ENCODE measurements around the gene PREX1. TPM values are rescaled to one million over a fixed set of nuclear protein-coding genes. Genes with fewer than 3 reads are reported as not detected.

Gene PREX1
- total RNA-seq, 2 experiments from 2014 or later: 20.7 to 25.3 TPM

DNA sequence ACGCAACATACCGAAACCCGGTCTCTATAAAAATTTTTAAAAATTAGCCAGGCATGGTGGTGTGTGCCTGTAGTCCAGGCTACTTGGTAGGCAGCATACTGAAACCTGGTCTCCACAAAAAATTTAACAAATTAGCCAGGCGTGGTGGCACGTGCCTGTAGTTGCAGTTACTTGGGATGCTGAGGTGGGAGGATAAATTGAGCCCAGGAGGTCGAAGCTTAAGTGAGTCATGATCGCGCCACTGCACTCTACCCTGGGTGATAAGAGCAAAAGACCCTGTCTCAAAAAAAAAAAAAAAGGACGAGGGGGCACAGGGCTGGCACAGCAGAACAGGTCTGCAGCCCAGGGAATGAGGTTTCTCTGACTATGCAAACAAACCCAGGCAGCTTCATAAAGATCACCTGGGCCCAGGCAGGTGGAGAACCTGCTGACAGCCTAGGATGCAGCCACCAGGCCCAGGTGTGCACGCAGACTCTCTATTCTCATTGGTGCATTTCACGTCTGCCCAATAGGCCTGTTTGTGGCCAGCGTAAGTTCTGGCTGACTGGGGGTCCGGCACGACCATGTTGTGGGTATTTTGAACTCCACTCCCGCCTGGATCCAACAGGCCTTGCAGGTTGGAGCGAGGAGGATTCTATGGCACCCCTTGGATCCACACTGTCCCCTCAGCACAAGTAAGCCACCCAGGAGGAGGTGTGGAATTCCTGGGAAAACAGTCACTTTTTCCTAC is 204.5 kb downstream of the PREX1 start:
- CTCF ChIA-PET (ENCODE audit: unreplicated experiment): no interaction called here

DNA sequence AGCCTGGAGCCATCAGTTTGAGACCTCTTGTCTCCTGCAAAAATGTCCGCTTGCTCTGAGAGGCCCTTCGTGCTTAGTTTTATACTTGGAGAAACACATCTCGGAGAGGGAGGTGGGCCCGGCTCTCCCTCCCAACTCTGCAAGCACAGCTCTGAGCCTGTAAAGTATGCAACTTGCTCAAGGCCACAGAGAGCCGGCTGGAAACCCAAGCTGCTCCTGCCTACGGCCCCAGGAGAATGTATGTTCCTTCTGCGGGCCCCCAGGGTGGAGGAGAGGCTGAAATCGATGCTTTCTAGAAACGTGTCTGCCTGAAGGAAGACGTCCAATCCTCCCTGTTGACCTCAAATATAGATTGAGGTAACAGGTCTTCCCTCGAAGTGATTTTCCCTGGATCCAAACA is 205.4 kb downstream of the PREX1 start:
- ChIA-PET POLR2A (no interaction called here), CTCF (ENCODE audit: unreplicated experiment) (no interaction called here)
- Histone ChIP-seq H3K4me1 (ENCODE audit: insufficient read depth, low read length, poor library complexity, severe bottlenecking) (peaks cover 4% of the 10 kb centered on the region), H4K20me1 (ENCODE audit: insufficient read depth, low read length) (no peaks in the 10 kb centered on the region), H3K27ac (ENCODE audit: low read depth, low read length, poor library complexity, severe bottlenecking) (no peak overlapping the region), H3K4me2 (ENCODE audit: low read length) (no peak overlapping the region), H2AFZ (ENCODE audit: low read length) (no peak overlapping the region), H3K4me3 (ENCODE audit: low read depth, low read length, poor library complexity, severe bottlenecking) (no peak overlapping the region), H3K9me2 (ENCODE audit: insufficient read depth, low read length) (no peaks in the 10 kb centered on the region), H3K79me2 (ENCODE audit: insufficient read depth, low read depth, low read length) (no peaks in the 10 kb centered on the region), H3K36me3 (ENCODE audit: insufficient read depth, low read length) (no peaks in the 10 kb centered on the region), H3K9me3 (ENCODE audit: low read length) (no peaks in the 10 kb centered on the region)
- no peak for DNase-seq (ENCODE audit: low spot score)
- TF ChIP-seq, protein P1, sequence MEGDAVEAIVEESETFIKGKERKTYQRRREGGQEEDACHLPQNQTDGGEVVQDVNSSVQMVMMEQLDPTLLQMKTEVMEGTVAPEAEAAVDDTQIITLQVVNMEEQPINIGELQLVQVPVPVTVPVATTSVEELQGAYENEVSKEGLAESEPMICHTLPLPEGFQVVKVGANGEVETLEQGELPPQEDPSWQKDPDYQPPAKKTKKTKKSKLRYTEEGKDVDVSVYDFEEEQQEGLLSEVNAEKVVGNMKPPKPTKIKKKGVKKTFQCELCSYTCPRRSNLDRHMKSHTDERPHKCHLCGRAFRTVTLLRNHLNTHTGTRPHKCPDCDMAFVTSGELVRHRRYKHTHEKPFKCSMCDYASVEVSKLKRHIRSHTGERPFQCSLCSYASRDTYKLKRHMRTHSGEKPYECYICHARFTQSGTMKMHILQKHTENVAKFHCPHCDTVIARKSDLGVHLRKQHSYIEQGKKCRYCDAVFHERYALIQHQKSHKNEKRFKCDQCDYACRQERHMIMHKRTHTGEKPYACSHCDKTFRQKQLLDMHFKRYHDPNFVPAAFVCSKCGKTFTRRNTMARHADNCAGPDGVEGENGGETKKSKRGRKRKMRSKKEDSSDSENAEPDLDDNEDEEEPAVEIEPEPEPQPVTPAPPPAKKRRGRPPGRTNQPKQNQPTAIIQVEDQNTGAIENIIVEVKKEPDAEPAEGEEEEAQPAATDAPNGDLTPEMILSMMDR (conservative IDR thresholded peaks at IDR 0.05; ENCODE audit: low read length): no peak
- no peak for TF ChIP-seq EZH2phosphoT487 (IDR thresholded peaks at IDR 0.05; ENCODE audit: borderline replicate concordance, low read depth, low read length)
- no TSS peak for BruUV-seq (replicated peaks)
- intact Hi-C loops (cut with micrococcal nuclease; ENCODE audit: unreplicated experiment): loop anchor here (5.0 kb wide), 3 partner anchors 290 to 960 kb away; no protein-coding TSS in a partner anchor

More for the DNA sequence above, 204.5 kb downstream of the PREX1 start:
- no TSS peak for BruUV-seq (replicated peaks)
- H3K9me2 ChIP-seq (ENCODE audit: insufficient read depth, low read length): no peaks in the 10 kb centered on the region
- intact Hi-C loops (cut with micrococcal nuclease; ENCODE audit: unreplicated experiment): loop anchor here (5.0 kb wide), 3 partner anchors 291 to 961 kb away; no protein-coding TSS in a partner anchor
- H3K4me3 ChIP-seq (ENCODE audit: low read depth, low read length, poor library complexity, severe bottlenecking): no peak overlapping the region
- H3K27ac ChIP-seq (ENCODE audit: low read depth, low read length, poor library complexity, severe bottlenecking): no peak overlapping the region
- H3K4me1 ChIP-seq (ENCODE audit: insufficient read depth, low read length, poor library complexity, severe bottlenecking): peaks cover 4% of the 10 kb centered on the region
- no peak overlapping the region for H3K4me2 ChIP-seq (ENCODE audit: low read length)
- POLR2A ChIA-PET: interaction anchor here (0.6 kb wide), 1 partner anchor 678 kb away, joined by 3 read pairs; no protein-coding TSS in a partner anchor
- TF ChIP-seq, protein P1 (conservative IDR thresholded peaks at IDR 0.05; ENCODE audit: low read length): no peak
- H2AFZ ChIP-seq (ENCODE audit: low read length): no peak overlapping the region
- no peak for DNase-seq (ENCODE audit: low spot score)
- no peaks in the 10 kb centered on the region for H3K36me3 ChIP-seq (ENCODE audit: insufficient read depth, low read length)
- no peaks in the 10 kb centered on the region for H3K9me3 ChIP-seq (ENCODE audit: low read length)
- no peaks in the 10 kb centered on the region for H4K20me1 ChIP-seq (ENCODE audit: insufficient read depth, low read length)
- H3K79me2 ChIP-seq (ENCODE audit: insufficient read depth, low read depth, low read length): no peaks in the 10 kb centered on the region

All from OCI-LY7 (cell line).